Measurements from ENCODE around the gene C6orf89.
"Not testable (repeated sequence)": the region's sequence is repeated elsewhere in the genome, so short reads cannot be mapped to it uniquely, and the experiment has no call there.

C6orf89 gene

GRCh38 chr6:36947570-36948351, 62.0 kb downstream of the C6orf89 start:
- no peaks in the 10 kb centered on the region for H3K36me3 ChIP-seq (replicated peaks; ENCODE audit: low read depth, low read length)
- TF ChIP-seq EZH2phosphoT487 (IDR thresholded peaks at IDR 0.05; ENCODE audit: low read depth): no peak
- TF ChIP-seq CTCF (IDR thresholded peaks at IDR 0.05; ENCODE audit: low read depth, low read length): no peak
- peaks cover 8% of the 10 kb centered on the region for H3K4me1 ChIP-seq (ENCODE audit: low read length)
- no peaks in the 10 kb centered on the region for H3K9me3 ChIP-seq (ENCODE audit: insufficient read depth, low read length)
- H3K27ac ChIP-seq (ENCODE audit: low read length): no peak overlapping the region
- no peak overlapping the region for H3K4me2 ChIP-seq (ENCODE audit: low read length)
- H3K79me2 ChIP-seq (ENCODE audit: low read length): no peaks in the 10 kb centered on the region
- H3K27me3 ChIP-seq (ENCODE audit: low read depth, low read length): peaks cover 2% of the 10 kb centered on the region; the same call in 1 of the 2 replicates
- no peak overlapping the region for H3K9ac ChIP-seq (ENCODE audit: low read length)
- no peaks in the 10 kb centered on the region for H4K20me1 ChIP-seq (ENCODE audit: insufficient read depth, low read length)
- no peak overlapping the region for H3K4me3 ChIP-seq (ENCODE audit: low read length)
- no peak overlapping the region; the same call in 1 of the 2 replicates for H2AFZ ChIP-seq (ENCODE audit: low read depth, low read length)

GRCh38 chr6:36949076-36949475, 63.3 kb downstream of the C6orf89 start:
- H4K20me1 ChIP-seq (ENCODE audit: insufficient read depth, low read length); H3K27ac ChIP-seq (ENCODE audit: low read length); H3K36me3 ChIP-seq (replicated peaks; ENCODE audit: low read depth, low read length); H3K79me2 ChIP-seq (ENCODE audit: low read length); H3K27me3 ChIP-seq (ENCODE audit: low read depth, low read length); H3K4me1 ChIP-seq (ENCODE audit: low read length); H3K9ac ChIP-seq (ENCODE audit: low read length); H3K4me2 ChIP-seq (ENCODE audit: low read length); H2AFZ ChIP-seq (ENCODE audit: low read depth, low read length); H3K4me3 ChIP-seq (ENCODE audit: low read length); H3K9me3 ChIP-seq (ENCODE audit: insufficient read depth, low read length): not testable (repeated sequence)

- H3K36me3 ChIP-seq (replicated peaks; ENCODE audit: low read depth, low read length): no peaks in the 10 kb centered on the region
- no peak for TF ChIP-seq EZH2phosphoT487 (IDR thresholded peaks at IDR 0.05; ENCODE audit: low read depth)
- TF ChIP-seq CTCF (IDR thresholded peaks at IDR 0.05; ENCODE audit: low read depth, low read length): no peak
- no peak overlapping the region for H3K4me2 ChIP-seq (ENCODE audit: low read length)
- H3K9me3 ChIP-seq (ENCODE audit: insufficient read depth, low read length): no peaks in the 10 kb centered on the region
- H3K4me3 ChIP-seq (ENCODE audit: low read length): no peak overlapping the region
- H3K27me3 ChIP-seq (ENCODE audit: low read depth, low read length): peaks cover 2% of the 10 kb centered on the region; the same call in 1 of the 2 replicates
- H3K9ac ChIP-seq (ENCODE audit: low read length): no peak overlapping the region
- H3K27ac ChIP-seq (ENCODE audit: low read length): no peak overlapping the region
- no peaks in the 10 kb centered on the region for H4K20me1 ChIP-seq (ENCODE audit: insufficient read depth, low read length)
- no peaks in the 10 kb centered on the region for H3K79me2 ChIP-seq (ENCODE audit: low read length)
- H3K4me1 ChIP-seq (ENCODE audit: low read length): no peaks in the 10 kb centered on the region
- H2AFZ ChIP-seq (ENCODE audit: low read depth, low read length): no peak overlapping the region
Observed at GRCh38 chr6:36949636-36950035, 63.9 kb downstream of the C6orf89 start.

GRCh38 chr6:36953931-36954261, 68.1 kb downstream of the C6orf89 start:
- Histone ChIP-seq H3K27ac (ENCODE audit: low read length) (no peak overlapping the region), H3K4me2 (ENCODE audit: low read length) (no peak overlapping the region), H3K4me3 (ENCODE audit: low read length) (no peak overlapping the region), H3K36me3 (replicated peaks; ENCODE audit: low read depth, low read length) (no peaks in the 10 kb centered on the region), H2AFZ (ENCODE audit: low read depth, low read length) (no peak overlapping the region), H3K27me3 (ENCODE audit: low read depth, low read length) (peaks cover 7% of the 10 kb centered on the region; the same call in 1 of the 2 replicates), H3K9me3 (ENCODE audit: insufficient read depth, low read length) (no peaks in the 10 kb centered on the region), H3K4me1 (ENCODE audit: low read length) (no peaks in the 10 kb centered on the region), H3K9ac (ENCODE audit: low read length) (no peak overlapping the region), H3K79me2 (ENCODE audit: low read length) (no peaks in the 10 kb centered on the region), H4K20me1 (ENCODE audit: insufficient read depth, low read length) (no peaks in the 10 kb centered on the region)
- TF ChIP-seq CTCF (IDR thresholded peaks at IDR 0.05; ENCODE audit: low read depth, low read length) (no peak), EZH2phosphoT487 (IDR thresholded peaks at IDR 0.05; ENCODE audit: low read depth) (no peak)

Data from OCI-LY3 (cell line).